Kasumi-1 (cell line): ENCODE measurements around the gene WWOX.
A peak's percentile ranks its signal among the peaks of the same experiment; 100 is the strongest.

ENCODE experiments used
- DNase-seq, 2 experiments: peaks; one replicate each; lab custom pipeline; 2025; lab: John Stamatoyannopoulos, UW

Gene WWOX

GRCh38 chr16:79069633-79070032 is 970.2 kb downstream of the WWOX start:
- DNase-seq = no peak

GRCh38 chr16:79071424-79071823 is 972.0 kb downstream of the WWOX start:
- DNase-seq = no peak

DNA sequence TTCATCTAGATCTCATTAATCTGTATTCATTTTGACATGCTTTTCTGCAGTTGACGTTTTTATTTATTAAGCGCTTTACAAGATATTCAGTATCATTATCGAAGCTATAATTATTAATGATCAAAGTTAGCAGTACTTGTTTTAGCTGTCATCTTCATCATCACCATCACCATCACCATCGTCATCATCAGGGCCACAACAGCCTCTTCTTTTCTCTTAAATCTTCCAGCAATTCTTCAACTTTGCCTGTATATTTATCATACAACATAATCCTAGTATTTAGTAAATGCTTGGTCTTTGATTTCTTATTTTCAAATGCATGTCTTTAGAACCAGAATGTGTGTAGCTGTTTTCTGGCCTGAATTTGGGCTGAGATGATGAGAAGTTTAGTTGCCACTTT is 973.1 kb downstream of the WWOX start:
- no peak for DNase-seq

DNA sequence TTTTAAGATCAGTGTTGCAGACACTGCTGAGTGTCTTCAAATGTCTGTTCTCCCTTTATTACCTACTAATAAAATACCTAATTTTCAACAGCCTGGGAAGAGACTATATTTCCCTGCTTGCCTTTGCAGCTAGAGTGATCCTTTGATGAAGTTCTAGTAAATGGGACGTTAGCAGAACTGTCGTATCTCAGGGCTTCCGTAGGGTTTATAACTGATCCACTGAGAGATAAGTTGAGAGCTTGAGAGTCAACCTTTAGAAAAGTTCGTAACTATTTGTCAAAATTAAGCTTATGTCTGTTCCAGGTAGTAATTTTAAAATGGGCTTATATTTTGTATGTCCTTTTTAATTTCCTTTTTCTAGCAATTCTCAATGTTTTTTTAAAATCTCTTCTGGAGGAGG is 974.1 kb downstream of the WWOX start:
- no peak for DNase-seq

DNA sequence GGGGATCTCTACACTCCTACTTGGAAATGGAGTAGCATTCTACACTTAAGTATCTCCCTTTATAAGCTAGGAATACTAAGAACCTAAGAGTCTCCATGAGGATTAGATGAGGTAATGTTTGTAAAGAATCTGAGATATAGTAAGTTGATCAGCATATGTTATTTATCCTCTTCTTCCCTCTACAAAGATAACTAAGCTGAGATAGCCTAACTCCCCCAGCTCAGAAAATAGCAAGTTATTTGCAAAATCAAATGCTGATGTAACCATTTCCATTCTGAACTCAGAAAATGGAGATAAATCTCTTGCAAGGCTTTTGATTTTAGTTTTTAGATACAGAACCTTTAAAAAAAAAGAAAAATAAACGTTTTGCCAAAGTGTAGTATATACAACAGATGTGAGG is 975.1 kb downstream of the WWOX start:
- DNase-seq = no peak

GRCh38 chr16:79074951-79075350 is 975.5 kb downstream of the WWOX start:
- DNase-seq = no peak

- no peak for DNase-seq
These were observed 976.8 kb downstream of the WWOX start for GRCh38 chr16:79076047-79076767.

DNA sequence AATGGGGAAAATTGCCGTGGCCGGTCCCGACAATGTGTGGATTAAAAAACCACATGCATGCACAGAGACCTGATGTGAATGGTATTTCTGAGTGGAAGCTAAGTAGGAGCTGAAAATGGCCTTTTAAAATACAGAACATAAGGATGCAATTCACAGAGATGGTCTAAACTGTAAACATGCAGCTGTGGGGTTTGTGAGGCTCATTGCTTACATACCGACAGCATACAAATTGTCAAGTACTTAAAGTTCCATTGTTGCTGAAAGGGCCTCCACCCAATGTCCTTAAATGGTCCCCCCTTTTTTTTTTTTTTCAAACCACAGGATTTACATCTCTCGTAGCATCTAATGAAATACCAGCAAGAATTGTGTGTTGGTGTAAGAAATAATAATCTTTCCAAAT is 977.9 kb downstream of the WWOX start:
- no peak for DNase-seq

DNA sequence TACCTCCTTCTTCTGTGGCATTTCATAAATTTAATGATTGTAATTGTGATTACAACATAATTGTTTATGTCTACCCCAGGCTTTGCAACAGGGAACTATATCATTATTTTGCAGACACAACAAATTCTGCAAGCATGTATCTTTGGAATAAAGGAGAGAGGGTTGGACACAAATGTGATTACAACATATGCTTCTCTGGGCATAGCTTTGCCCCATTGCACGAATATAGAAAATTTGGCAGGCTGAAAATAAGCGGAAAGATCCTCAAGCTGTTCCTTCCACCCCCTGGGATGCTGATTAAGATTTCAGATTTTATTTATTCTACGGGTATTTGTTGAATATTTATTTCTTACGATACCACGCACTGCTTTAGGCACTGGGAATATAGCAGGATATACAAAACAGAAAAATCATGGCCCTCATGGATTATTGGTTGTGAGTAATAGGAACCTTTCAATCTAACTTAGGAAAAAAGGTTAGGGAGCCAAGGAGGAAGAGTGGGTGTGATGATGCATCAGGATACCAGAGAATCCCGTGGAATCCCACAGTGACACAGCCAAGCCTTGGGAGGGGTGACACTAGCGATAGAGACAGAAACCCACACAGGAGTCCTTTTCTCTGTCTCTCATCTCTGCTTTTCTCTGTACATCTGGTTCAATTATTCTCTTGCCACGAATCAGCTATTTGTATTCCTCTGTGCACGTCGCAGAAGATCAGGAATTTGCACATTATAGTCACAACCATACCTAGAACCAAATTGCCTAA is 980.4 kb downstream of the WWOX start:
- no peak for DNase-seq

GRCh38 chr16:79081297-79082066 is 982.0 kb downstream of the WWOX start:
- no peak for DNase-seq

GRCh38 chr16:79082970-79083369 is 983.5 kb downstream of the WWOX start:
- DNase-seq = no peak

DNA sequence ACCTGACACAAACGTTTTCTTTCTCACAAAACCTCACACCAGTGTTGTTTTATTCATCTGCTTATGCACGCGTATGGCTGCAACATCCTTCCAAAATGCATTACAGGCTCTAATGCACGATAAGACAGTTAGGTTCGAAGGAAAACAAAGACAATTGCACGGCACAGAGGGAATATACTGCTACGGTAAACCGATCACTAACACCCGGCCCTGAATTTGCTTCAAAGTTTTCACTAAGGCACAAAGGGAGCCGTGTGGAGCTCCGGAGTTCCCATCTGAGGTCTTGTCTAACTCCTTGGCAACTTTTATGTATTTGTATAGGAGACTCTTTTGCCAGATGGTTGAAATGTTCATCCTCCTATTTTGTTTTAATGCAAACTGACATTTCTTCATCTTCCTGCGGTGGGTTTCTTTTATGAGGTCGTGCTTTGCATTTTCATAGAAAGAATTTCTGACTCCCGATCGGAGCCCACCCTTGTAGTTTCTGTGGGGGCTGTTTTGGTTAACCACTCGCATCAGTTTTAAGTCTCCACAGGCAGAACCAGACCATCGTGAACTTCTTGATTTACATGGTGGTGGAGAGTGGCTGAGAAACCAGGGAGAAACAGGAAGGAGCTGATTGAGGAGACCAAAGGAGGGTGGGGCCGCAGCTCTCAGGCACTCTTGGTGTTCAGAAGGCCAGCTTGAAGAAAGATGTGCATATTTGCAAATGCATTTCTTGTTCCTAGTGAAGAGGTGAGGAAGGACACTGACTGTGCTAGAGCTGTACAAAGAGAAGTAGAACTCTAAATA is 984.2 kb downstream of the WWOX start:
- peak; percentile 1 to 5 for DNase-seq

GRCh38 chr16:79088971-79089370 is 989.5 kb downstream of the WWOX start:
- DNase-seq = no peak

- peak; percentile 69 to 79 for DNase-seq
These were observed 990.4 kb downstream of the WWOX start for GRCh38 chr16:79089735-79090284.

DNA sequence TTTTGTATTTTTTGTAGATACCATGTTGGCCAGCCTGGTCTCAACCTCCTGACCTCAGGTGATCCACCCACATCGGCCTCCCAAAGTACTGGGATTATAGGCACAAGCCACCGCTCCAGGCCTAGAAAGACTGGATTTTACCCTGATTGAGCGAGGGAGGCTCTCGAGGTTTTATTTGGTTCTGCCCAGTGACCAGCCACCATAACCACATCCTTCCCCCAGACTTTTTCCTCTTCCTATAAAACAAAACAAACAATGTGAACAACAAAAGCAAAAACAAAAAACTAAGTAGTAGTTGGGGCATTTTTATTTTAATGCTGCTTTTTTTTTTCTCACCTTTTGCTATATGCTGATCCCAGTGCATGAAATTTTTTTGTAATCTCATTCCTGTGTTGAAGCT is 991.5 kb downstream of the WWOX start:
- DNase-seq = no peak

- DNase-seq = no peak
These were observed 993.4 kb downstream of the WWOX start for GRCh38 chr16:79092846-79093245.

- peak; percentile 88 to 91 for DNase-seq
These were observed 994.1 kb downstream of the WWOX start for GRCh38 chr16:79093554-79093967.

GRCh38 chr16:79096246-79096645 is 996.8 kb downstream of the WWOX start:
- no peak for DNase-seq

DNA sequence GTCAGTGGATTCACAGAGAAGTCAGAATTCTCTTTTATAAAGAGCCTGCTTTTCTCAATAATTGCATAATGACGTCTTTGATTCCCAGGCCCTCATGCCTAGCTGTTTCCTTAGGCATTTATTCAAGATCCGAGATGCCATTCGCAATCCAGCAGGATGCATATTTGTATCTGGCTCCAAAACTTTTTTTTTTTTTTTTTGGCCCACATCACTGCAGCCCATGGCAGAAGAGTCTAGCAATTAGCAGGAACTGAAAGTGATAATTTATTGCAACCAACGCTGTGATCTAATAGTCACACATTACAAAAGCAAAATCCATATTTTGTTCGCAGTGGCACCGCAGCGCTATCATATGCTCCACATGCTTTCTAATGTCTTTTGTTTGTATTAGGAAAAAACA is 997.7 kb downstream of the WWOX start:
- DNase-seq = no peak

DNA sequence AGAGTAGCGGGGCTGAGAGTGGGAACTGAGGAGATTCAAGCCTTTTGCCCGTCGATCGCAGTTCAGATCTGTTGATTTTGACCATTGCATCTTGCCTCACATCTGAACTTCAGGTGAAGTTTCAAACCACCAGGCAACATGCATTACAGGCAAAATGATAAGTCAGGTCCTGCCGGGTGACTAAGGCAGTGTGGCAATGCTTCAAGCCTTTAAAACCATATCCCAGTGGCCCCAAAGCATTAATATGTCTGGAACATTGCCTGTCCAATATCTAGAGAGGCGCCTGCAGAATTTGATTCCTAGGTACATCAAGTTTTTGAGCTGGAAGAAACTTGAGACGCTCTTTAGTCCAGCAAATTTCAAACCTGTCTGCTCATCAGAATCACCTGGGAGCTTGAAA is 998.3 kb downstream of the WWOX start:
- DNase-seq = no peak

DNA sequence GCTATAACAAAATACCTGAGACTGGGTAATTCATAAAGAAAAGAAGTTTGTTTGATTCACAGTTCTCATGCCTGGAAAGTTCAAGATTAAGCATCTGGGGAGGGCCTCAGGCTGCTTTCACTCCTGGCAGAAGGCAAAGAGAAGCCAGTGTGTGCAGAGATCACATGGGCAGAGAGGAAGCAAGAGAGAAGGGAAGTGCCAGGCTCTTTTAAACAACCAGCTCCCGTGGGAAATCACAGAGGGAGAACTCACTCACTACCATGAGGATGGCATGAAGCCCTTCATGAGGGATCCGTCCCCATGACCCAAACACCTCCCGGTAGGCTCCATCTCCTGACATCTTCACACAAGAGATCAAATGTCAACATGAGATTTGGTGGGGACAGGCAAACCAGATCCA is 999.5 kb downstream of the WWOX start:
- DNase-seq = peak; percentile 2 to 4

DNA sequence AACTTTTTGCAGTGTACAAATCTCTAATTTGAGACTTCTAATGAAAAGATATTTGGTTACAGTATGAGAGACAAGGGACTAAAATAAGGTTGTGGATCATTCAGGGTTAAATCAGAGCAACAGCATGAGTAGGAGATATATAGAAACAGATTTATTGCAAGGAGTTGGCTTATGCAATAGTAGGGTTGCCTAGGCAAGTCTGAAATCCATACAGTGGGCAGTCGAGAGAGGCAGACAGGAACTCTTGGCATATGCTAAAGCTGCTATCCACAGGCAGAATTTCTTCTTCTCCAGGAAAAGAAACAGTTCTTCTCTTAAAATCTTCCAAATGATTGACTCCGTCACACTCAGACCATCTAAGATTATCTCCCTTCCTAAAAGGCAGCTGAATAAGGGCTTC is 1000.3 kb downstream of the WWOX start:
- DNase-seq = no peak
